Measurements from ENCODE around the gene TTC8.

DNA sequence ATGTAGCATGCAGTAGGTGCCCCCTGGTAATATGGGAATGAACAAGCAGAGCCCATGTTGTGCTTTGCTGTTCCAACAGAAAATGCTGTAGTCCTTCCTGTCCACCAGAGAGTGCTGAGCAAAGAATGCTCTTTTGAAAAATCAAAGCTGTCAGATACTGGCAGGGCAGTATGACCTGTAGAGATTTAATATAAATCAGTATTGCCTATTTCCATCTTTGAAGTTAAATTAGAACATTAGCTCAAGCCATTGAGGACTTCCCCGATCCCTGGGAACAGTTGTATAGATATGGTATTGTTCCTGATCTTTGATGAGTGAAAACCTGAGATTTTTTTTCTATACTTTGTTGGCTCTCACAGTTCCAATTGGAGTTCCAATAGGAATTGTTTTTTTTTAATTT lies 13.0 kb downstream of the TTC8 start:
- TF ChIP-seq, protein P1, sequence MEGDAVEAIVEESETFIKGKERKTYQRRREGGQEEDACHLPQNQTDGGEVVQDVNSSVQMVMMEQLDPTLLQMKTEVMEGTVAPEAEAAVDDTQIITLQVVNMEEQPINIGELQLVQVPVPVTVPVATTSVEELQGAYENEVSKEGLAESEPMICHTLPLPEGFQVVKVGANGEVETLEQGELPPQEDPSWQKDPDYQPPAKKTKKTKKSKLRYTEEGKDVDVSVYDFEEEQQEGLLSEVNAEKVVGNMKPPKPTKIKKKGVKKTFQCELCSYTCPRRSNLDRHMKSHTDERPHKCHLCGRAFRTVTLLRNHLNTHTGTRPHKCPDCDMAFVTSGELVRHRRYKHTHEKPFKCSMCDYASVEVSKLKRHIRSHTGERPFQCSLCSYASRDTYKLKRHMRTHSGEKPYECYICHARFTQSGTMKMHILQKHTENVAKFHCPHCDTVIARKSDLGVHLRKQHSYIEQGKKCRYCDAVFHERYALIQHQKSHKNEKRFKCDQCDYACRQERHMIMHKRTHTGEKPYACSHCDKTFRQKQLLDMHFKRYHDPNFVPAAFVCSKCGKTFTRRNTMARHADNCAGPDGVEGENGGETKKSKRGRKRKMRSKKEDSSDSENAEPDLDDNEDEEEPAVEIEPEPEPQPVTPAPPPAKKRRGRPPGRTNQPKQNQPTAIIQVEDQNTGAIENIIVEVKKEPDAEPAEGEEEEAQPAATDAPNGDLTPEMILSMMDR (IDR thresholded peaks at IDR 0.05 in 4 of 5, conservative IDR thresholded peaks at IDR 0.05 in 1 of 5): no peak
- TF ChIP-seq POLR2A (IDR thresholded peaks at IDR 0.05): no peak

Measured in gastrocnemius medialis (tissue), 4 donors.